HEK293 (cell line): ENCODE data around the gene PPP4C.
A peak's percentile ranks its signal among the peaks of the same experiment; 100 is the strongest.

Experiments
- CTCF ChIA-PET: fragments of 350-600 bp; formaldehyde crosslinking; extraction: SDS; loops from one replicate; lab custom pipeline; 2021; ENCODE audit warnings: antibody characterized with exemption; lab: Yijun Ruan, JAX
- POLR2A ChIA-PET: fragments of 300-600 bp; formaldehyde crosslinking; extraction: SDS; loops from one replicate; lab custom pipeline; 2020; ENCODE audit warnings: antibody characterized with exemption, inconsistent platforms; lab: Yijun Ruan, JAX
- H3K27ac ChIP-seq: fragments of 200-500 bp; sonication (Bioruptor generic); 2 replicates; pipeline ENCODE4 v1.5.1; 2014; ENCODE audit warnings: low read depth, low read length, control low read depth, inconsistent platforms; ENCODE audit errors: extremely low read depth
- H3K36me3 ChIP-seq, 2 experiments: fragments of 200-500 bp in 1 of 2; sonication (Bioruptor generic) in 1 of 2; 1 replicate in 1 of 2; 2 replicates in 1 of 2; pipeline ENCODE4 v1.5.1; 2014 to 2017; ENCODE audit warnings: inconsistent platforms in 2 of 2, low read length in 2 of 2; ENCODE audit not compliant: control insufficient read depth in 2 of 2, insufficient read depth in 1 of 2
- H3K4me1 ChIP-seq: fragments of 200-500 bp; sonication (Bioruptor generic); 2 replicates; pipeline ENCODE4 v1.5.1; 2014; ENCODE audit warnings: mild to moderate bottlenecking, low read length, inconsistent platforms; ENCODE audit not compliant: control insufficient read depth, insufficient read depth
- H3K4me3 ChIP-seq: 2 replicates; pipeline ENCODE4 v1.5.1; 2011; ENCODE audit warnings: low read depth, mild to moderate bottlenecking, control low read depth, low read length, moderate library complexity
- H3K9me3 ChIP-seq: fragments of 200-500 bp; sonication (Bioruptor generic); 2 replicates; pipeline ENCODE4 v1.5.1; 2014; ENCODE audit warnings: low read depth, low read length, inconsistent platforms; ENCODE audit not compliant: control insufficient read depth, insufficient read depth
- BCL11A ChIP-seq: fragments of 450-650 bp; formaldehyde crosslinking; IDR thresholded peaks from 2 replicates; pipeline ENCODE4 v1.5.1; 2016; ENCODE audit warnings: low read depth, missing biosample characterization, missing genetic modification characterization
- CTCF ChIP-seq: fragments of 450-650 bp; formaldehyde crosslinking; IDR thresholded peaks from 2 replicates; pipeline ENCODE4 v1.5.1; 2016; ENCODE audit warnings: missing biosample characterization, missing genetic modification characterization
- KLF1 ChIP-seq: fragments of 450-650 bp; formaldehyde crosslinking; IDR thresholded peaks from 2 replicates; pipeline ENCODE4 v1.5.1; 2016; ENCODE audit warnings: missing biosample characterization, missing genetic modification characterization
- PRDM10 ChIP-seq: fragments of 450-650 bp; formaldehyde crosslinking; IDR thresholded peaks from 2 replicates; pipeline ENCODE4 v1.5.1; 2016; ENCODE audit warnings: missing biosample characterization, missing genetic modification characterization
- ZFP37 ChIP-seq: fragments of 450-650 bp; formaldehyde crosslinking; IDR thresholded peaks from 2 replicates; pipeline ENCODE4 v1.5.1; 2016; ENCODE audit warnings: missing biosample characterization, missing genetic modification characterization
- ZIC2 ChIP-seq: fragments of 450-650 bp; formaldehyde crosslinking; IDR thresholded peaks from 2 replicates; pipeline ENCODE4 v1.5.1; 2016; ENCODE audit warnings: missing biosample characterization, missing genetic modification characterization
- ZNF341 ChIP-seq: fragments of 450-650 bp; formaldehyde crosslinking; IDR thresholded peaks from 2 replicates; pipeline ENCODE4; 2016; ENCODE audit warnings: low read depth, missing biosample characterization, missing genetic modification characterization
- ZNF560 ChIP-seq: fragments of 450-650 bp; formaldehyde crosslinking; IDR thresholded peaks from 2 replicates; pipeline ENCODE4 v1.5.1; 2017; ENCODE audit warnings: missing biosample characterization, missing genetic modification characterization, borderline replicate concordance
- ZNF654 ChIP-seq: fragments of 450-650 bp; formaldehyde crosslinking; IDR thresholded peaks from 2 replicates; pipeline ENCODE4 v1.5.1; 2016; ENCODE audit warnings: low read depth, missing biosample characterization, missing genetic modification characterization
- TF ChIP-seq, protein P1 (sequence below): fragments of 450-650 bp; formaldehyde crosslinking; IDR thresholded peaks from 2 replicates; pipeline ENCODE4 v1.5.1; 2016; ENCODE audit warnings: missing biosample characterization, missing genetic modification characterization, borderline replicate concordance
- TF ChIP-seq, protein P2 (sequence below): fragments of 450-650 bp; formaldehyde crosslinking; optimal IDR thresholded peaks from 2 replicates; pipeline ENCODE3; 2016; ENCODE audit warnings: missing biosample characterization, mild to moderate bottlenecking, missing genetic modification characterization
- TF ChIP-seq, protein P3 (sequence below): fragments of 450-650 bp; formaldehyde crosslinking; IDR thresholded peaks from 2 replicates; pipeline ENCODE4 v1.5.1; 2016; ENCODE audit warnings: missing biosample characterization, missing genetic modification characterization

Gene PPP4C

DNA sequence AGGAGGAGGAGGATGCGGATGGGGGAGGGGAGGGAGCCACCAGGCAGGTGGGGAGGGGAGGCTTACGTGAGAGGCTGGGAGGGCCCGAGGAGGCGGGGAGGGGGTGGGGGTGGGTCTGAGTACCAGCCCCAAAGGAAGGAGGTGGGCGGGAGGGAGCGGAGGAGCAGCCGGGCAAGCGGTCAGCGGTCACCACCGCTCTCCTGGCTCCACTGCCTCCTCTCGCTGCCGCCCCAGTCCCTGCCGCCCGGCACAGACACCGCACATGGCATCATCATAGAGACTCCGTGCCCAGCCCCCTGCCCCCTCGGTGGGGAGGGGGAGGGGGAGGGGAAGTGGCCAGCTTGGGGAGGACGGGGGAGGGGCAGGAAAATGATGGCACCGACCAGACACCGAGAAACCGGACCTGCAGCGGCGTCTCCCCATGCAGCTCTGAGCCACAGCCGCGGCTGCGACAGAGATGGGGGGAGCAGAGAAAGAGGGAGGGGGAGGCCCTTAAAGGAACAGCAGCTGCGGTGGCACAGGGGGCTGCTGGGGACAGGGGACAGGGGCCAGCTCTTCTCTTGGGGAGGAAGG, 44.9 kb upstream of the PPP4C start, which contains the start of gene TLCD3B (continued):
- TF ChIP-seq, protein P1, sequence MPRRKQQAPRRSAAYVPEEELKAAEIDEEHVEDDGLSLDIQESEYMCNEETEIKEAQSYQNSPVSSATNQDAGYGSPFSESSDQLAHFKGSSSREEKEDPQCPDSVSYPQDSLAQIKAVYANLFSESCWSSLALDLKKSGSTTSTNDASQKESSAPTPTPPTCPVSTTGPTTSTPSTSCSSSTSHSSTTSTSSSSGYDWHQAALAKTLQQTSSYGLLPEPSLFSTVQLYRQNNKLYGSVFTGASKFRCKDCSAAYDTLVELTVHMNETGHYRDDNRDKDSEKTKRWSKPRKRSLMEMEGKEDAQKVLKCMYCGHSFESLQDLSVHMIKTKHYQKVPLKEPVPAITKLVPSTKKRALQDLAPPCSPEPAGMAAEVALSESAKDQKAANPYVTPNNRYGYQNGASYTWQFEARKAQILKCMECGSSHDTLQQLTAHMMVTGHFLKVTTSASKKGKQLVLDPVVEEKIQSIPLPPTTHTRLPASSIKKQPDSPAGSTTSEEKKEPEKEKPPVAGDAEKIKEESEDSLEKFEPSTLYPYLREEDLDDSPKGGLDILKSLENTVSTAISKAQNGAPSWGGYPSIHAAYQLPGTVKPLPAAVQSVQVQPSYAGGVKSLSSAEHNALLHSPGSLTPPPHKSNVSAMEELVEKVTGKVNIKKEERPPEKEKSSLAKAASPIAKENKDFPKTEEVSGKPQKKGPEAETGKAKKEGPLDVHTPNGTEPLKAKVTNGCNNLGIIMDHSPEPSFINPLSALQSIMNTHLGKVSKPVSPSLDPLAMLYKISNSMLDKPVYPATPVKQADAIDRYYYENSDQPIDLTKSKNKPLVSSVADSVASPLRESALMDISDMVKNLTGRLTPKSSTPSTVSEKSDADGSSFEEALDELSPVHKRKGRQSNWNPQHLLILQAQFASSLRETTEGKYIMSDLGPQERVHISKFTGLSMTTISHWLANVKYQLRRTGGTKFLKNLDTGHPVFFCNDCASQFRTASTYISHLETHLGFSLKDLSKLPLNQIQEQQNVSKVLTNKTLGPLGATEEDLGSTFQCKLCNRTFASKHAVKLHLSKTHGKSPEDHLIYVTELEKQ (tag by site-specific recombination): no peak
- TF ChIP-seq KLF1 (no peak), ZNF341 (tag by site-specific recombination) (peak; percentile 65), ZFP37 (no peak)

DNA sequence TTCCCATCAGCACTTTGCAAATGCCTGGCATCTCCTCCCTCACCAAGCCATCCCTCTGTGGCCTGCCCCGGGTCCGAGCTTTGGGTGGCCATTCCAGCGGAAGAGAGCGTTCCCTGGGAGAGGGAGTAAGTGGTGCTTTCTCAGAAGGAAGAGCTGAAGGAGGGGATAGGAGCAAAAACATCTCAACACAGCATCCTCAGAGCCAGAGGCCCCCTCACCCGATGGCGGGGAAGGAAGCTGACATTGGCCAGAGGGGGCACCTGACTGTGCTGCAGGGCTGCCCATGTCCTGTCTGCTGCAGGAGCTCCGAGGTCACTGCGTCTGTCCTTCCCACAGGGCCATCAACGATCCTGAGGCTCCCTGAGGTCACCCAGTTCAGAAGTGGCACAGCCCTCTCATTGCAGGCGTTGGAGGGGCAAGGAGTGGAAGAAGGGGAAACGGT, 44.3 kb upstream of the PPP4C start:
- POLR2A ChIA-PET: interaction anchor here (1.1 to 1.5 kb wide), 5 partner anchors 36 to 241 kb away, joined by 3 to 8 read pairs (median 4); partner anchors contain the start of genes HIRIP3, KIF22, PAGR1 and TAOK2
- Histone ChIP-seq H3K4me1 (no peaks in the 10 kb centered on the region), H3K9me3 (no peaks in the 10 kb centered on the region), H3K4me3 (no peak overlapping the region), H3K36me3 (no peaks in the 10 kb centered on the region), H3K27ac (no peak overlapping the region)
- CTCF ChIA-PET: interaction anchor here (0.6 to 2.3 kb wide), 50 partner anchors 8 to 1151 kb away, joined by 3 to 34 read pairs (median 4); partner anchors contain the start of genes ALDOA, C16orf92, HIRIP3 and HSD3B7
- TF ChIP-seq, protein P2, sequence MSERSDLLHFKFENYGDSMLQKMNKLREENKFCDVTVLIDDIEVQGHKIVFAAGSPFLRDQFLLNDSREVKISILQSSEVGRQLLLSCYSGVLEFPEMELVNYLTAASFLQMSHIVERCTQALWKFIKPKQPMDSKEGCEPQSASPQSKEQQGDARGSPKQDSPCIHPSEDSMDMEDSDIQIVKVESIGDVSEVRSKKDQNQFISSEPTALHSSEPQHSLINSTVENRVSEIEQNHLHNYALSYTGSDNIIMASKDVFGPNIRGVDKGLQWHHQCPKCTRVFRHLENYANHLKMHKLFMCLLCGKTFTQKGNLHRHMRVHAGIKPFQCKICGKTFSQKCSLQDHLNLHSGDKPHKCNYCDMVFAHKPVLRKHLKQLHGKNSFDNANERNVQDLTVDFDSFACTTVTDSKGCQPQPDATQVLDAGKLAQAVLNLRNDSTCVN (tag by site-specific recombination): peak; percentile 2
- TF ChIP-seq ZNF560: no peak
- peak; percentile 4; the same call in 1 of the 2 replicates for TF ChIP-seq PRDM10 (tag by site-specific recombination)

DNA sequence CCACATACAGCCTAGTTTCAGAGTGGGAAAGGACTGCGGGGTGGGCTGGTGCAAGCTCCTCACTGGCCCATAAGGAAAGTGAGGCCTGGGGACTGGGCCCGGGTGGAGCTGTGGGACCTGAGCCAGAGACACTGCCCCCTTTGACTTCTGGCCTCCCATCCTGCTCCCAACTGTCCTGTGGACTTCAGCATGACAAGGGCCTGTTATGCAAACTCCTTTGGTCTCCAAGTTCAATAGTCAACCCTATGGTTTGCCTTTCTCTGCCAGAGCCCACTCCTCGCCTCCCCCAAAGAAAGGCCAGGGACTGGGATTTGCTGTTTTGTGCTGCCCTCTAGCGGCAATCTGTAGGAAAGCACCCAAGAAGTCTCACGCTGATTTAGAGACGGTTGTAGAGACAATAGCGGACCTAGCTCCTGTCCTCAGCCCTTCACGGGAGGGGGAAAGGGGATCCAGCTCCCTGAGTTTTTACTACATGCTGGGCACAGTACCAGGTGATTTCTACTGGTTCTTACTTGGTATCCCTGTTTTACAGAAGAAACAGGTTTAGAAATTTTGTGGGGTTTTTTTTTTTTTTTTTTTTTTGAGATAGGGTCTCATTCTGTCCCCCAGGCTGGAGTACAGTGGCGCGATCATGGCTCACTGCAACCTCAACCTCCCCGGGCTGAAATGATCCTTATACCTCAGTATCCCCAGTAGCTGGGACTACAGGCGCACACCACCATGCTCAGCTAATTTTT, 43.5 kb upstream of the PPP4C start:
- H3K4me3 ChIP-seq: no peak overlapping the region
- no peaks in the 10 kb centered on the region for H3K9me3 ChIP-seq
- H3K4me1 ChIP-seq: no peaks in the 10 kb centered on the region
- H3K27ac ChIP-seq: no peak overlapping the region
- no peaks in the 10 kb centered on the region for H3K36me3 ChIP-seq
- POLR2A ChIA-PET: interaction anchor here (0.5 to 1.5 kb wide), 8 partner anchors 33 to 749 kb away, joined by 3 to 8 read pairs (median 6); partner anchors contain the start of genes ALDOA, HIRIP3, KIF22 and PAGR1
- CTCF ChIA-PET: interaction anchor here (0.6 to 2.3 kb wide), 70 partner anchors 8 to 1221 kb away, joined by 3 to 34 read pairs (median 4); partner anchors contain the start of genes ALDOA, C16orf92, HIRIP3 and HSD3B7
- TF ChIP-seq CTCF (tag by site-specific recombination) (peak; percentile 91), ZNF654 (tag by site-specific recombination) (peak; percentile 99), BCL11A (tag by site-specific recombination) (no peak), ZIC2 (tag by site-specific recombination) (0 out of 2 replicates have a peak, but pooled peaks have one; percentile 11), PRDM10 (tag by site-specific recombination) (peak; percentile 99)
- TF ChIP-seq, protein P3, sequence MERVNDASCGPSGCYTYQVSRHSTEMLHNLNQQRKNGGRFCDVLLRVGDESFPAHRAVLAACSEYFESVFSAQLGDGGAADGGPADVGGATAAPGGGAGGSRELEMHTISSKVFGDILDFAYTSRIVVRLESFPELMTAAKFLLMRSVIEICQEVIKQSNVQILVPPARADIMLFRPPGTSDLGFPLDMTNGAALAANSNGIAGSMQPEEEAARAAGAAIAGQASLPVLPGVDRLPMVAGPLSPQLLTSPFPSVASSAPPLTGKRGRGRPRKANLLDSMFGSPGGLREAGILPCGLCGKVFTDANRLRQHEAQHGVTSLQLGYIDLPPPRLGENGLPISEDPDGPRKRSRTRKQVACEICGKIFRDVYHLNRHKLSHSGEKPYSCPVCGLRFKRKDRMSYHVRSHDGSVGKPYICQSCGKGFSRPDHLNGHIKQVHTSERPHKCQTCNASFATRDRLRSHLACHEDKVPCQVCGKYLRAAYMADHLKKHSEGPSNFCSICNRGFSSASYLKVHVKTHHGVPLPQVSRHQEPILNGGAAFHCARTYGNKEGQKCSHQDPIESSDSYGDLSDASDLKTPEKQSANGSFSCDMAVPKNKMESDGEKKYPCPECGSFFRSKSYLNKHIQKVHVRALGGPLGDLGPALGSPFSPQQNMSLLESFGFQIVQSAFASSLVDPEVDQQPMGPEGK (tag by site-specific recombination): peak; percentile 43
